ENCODE results near the gene FLOT2.

DNA sequence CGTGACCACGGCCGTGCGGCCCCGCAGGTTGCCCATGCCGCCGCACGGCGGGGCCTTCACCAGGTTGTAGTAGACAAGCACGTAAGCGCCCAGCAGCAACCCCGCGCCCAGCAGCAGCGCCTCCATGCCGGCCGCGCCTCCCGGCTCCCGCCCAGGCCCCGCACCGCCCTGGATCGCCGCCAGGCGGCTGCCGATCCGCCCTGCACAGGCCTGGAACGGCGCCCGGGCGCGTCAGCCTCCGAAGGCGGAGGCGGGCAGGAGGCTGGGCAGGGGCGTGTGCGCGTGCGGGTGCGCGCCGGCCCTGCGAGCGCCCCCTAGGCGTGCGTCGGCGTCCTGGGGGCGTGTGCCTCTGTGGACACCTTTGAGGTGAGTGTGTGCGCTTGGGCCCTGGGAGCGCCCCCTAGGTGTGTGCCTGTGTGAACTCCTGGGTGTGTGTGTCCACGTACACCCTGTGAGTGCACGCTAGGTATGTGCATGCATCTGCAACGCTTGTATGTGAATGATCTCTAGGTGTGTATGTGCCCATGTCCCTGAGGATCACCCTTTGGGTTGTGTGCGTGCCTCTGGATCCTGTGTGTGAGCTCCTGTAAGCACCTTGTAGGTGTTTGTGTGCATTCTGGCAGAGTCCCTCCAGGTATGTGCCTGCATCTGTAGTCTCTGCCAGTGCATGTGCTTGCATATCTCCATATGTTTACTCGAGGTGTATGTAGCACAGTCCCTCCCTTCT lies 5.4 kb upstream of the FLOT2 start, which contains the start of gene DHRS13:
- TF ChIP-seq, protein P1, sequence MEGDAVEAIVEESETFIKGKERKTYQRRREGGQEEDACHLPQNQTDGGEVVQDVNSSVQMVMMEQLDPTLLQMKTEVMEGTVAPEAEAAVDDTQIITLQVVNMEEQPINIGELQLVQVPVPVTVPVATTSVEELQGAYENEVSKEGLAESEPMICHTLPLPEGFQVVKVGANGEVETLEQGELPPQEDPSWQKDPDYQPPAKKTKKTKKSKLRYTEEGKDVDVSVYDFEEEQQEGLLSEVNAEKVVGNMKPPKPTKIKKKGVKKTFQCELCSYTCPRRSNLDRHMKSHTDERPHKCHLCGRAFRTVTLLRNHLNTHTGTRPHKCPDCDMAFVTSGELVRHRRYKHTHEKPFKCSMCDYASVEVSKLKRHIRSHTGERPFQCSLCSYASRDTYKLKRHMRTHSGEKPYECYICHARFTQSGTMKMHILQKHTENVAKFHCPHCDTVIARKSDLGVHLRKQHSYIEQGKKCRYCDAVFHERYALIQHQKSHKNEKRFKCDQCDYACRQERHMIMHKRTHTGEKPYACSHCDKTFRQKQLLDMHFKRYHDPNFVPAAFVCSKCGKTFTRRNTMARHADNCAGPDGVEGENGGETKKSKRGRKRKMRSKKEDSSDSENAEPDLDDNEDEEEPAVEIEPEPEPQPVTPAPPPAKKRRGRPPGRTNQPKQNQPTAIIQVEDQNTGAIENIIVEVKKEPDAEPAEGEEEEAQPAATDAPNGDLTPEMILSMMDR (conservative IDR thresholded peaks at IDR 0.05; ENCODE audit: low read depth, low read length) = peak; percentile 88
- TF ChIP-seq EZH2 (IDR thresholded peaks at IDR 0.05; ENCODE audit: low read length, unreplicated experiment) (no peak), EZH2phosphoT487 (IDR thresholded peaks at IDR 0.05; ENCODE audit: borderline replicate concordance, low read length) (peak; percentile 88)
